CD4-positive, CD25-positive, alpha-beta regulatory T cell (primary cell): ENCODE results near the gene DGCR2. TPM values are rescaled to one million over a fixed set of nuclear protein-coding genes. Genes with fewer than 3 reads are reported as not detected.
"Not testable (repeated sequence)": the region's sequence is repeated elsewhere in the genome, so short reads cannot be mapped to it uniquely, and the experiment has no call there.

Experiments used
- ATAC-seq, 2 donors: fragments of 150-1000 bp; cut with Tn5 transposase; one replicate each; pipeline ENCODE4 v1.10.0; 2021; ENCODE audit warnings: low read depth in 2 of 2, moderate number of reproducible peaks in 2 of 2, moderate library complexity in 1 of 2
- DNase-seq, 3 donors: peaks; one replicate each; pipeline versions ENCODE4 v3.0.0 to v3.0.0-alpha.2; 2012 to 2022; ENCODE audit warnings: mixed read lengths in 1 of 3
- H3K27ac ChIP-seq: one replicate; pipeline ENCODE4 v1.7.0; 2013; ENCODE audit warnings: mild to moderate bottlenecking, low read length; ENCODE audit not compliant: insufficient read depth, poor library complexity, severe bottlenecking
- H3K27me3 ChIP-seq: one replicate; pipeline ENCODE4 v1.7.0; 2013; ENCODE audit warnings: low read length; ENCODE audit not compliant: control insufficient read depth, insufficient read depth
- H3K36me3 ChIP-seq: one replicate; pipeline ENCODE4 v1.7.0; 2013; ENCODE audit warnings: mild to moderate bottlenecking, low read length, moderate library complexity; ENCODE audit not compliant: control insufficient read depth, insufficient read depth
- H3K4me1 ChIP-seq: 2 replicates; pipeline ENCODE4 v1.7.0; 2013; ENCODE audit warnings: mild to moderate bottlenecking, low read length; ENCODE audit not compliant: insufficient read depth, control insufficient read depth, poor library complexity, severe bottlenecking
- H3K4me3 ChIP-seq: one replicate; pipeline ENCODE4 v1.7.0; 2013; ENCODE audit warnings: low read depth, mild to moderate bottlenecking, low read length, moderate library complexity
- H3K9me3 ChIP-seq, 2 experiments: 1 replicate in 1 of 2; 2 replicates in 1 of 2; pipeline ENCODE4 v1.7.0; 2013; ENCODE audit warnings: low read length in 2 of 2, mild to moderate bottlenecking in 1 of 2, moderate library complexity in 1 of 2; ENCODE audit not compliant: control insufficient read depth in 2 of 2
- H3K27ac Mint-ChIP-seq, 3 donors: one replicate each; pipeline ENCODE4 v1.8.0; 2020 to 2022; ENCODE audit warnings: mild to moderate bottlenecking in 3 of 3, mixed read lengths in 3 of 3, moderate library complexity in 2 of 3
- H3K27me3 Mint-ChIP-seq: one replicate; pipeline ENCODE4 v1.8.0; 2022; ENCODE audit warnings: mild to moderate bottlenecking, mixed read lengths
- H3K36me3 Mint-ChIP-seq: one replicate; pipeline ENCODE4 v1.8.0; 2020; ENCODE audit warnings: mixed read lengths
- H3K4me1 Mint-ChIP-seq, 4 donors: one replicate each; pipeline ENCODE4 v1.8.0; 2020 to 2022; ENCODE audit warnings: mixed read lengths in 4 of 4, mild to moderate bottlenecking in 1 of 4
- H3K4me3 Mint-ChIP-seq, 4 donors: one replicate each; pipeline ENCODE4 v1.8.0; 2020 to 2022; ENCODE audit warnings: mild to moderate bottlenecking in 4 of 4, mixed read lengths in 4 of 4, moderate library complexity in 3 of 4
- H3K9me3 Mint-ChIP-seq, 7 donors: one replicate each; pipeline ENCODE4 v1.8.0; 2020 to 2022; ENCODE audit warnings: mixed read lengths in 7 of 7, mild to moderate bottlenecking in 3 of 7, moderate library complexity in 2 of 7
- polyA plus RNA-seq, 4 donors: library from polyadenylated mRNA; unstranded; fragments of 300-500 nt; fragmentation: Illumina TruSeq; gene quantifications; one replicate each; pipeline ENCODE4 v1.2.3, GENCODE V29; 2021
- total RNA-seq: library from RNA; stranded (reverse); gene quantifications from one replicate; pipeline ENCODE4 v1.2.3, GENCODE V29; 2022

DGCR2 gene
- total and polyA plus RNA-seq, 5 donors from 2014 or later = 51.8 to 75.2 (median 58.4) TPM

GRCh38 chr22:19005905-19006304 lies 116.3 kb downstream of the DGCR2 start:
- H3K27ac Mint-ChIP-seq = peak overlapping the region in 1 of 3 donors; percentile 53
- ATAC-seq (no peak), DNase-seq (no peak)
- H3K4me3 ChIP-seq = no peak overlapping the region
- H3K27me3 ChIP-seq = peaks cover 14% of the 10 kb centered on the region
- no peaks in the 10 kb centered on the region for H3K36me3 Mint-ChIP-seq
- no peaks in the 10 kb centered on the region for H3K4me1 Mint-ChIP-seq
- H3K9me3 Mint-ChIP-seq = peaks cover 0 to 1% (median 0%) of the 10 kb centered on the region in 7 donors
- H3K36me3 ChIP-seq = no peaks in the 10 kb centered on the region
- no peaks in the 10 kb centered on the region for H3K4me1 ChIP-seq
- no peak overlapping the region for H3K4me3 Mint-ChIP-seq
- peaks cover 0 to 2% of the 10 kb centered on the region in 2 experiments for H3K9me3 ChIP-seq
- H3K27me3 Mint-ChIP-seq = peaks cover 58% of the 10 kb centered on the region
- H3K27ac ChIP-seq = no peak overlapping the region

- Histone ChIP-seq H3K27me3 (peaks cover 16% of the 10 kb centered on the region), H3K36me3 (no peaks in the 10 kb centered on the region), H3K4me3 (no peak overlapping the region), H3K9me3 (peaks cover 0 to 2% of the 10 kb centered on the region in 2 experiments), H3K27ac (no peak overlapping the region), H3K4me1 (no peaks in the 10 kb centered on the region)
- ATAC-seq (no peak), DNase-seq (no peak)
- H3K27me3 Mint-ChIP-seq = peaks cover 67% of the 10 kb centered on the region
- peaks cover 0 to 1% (median 0%) of the 10 kb centered on the region in 7 donors for H3K9me3 Mint-ChIP-seq
- H3K4me1 Mint-ChIP-seq = no peaks in the 10 kb centered on the region
- no peak overlapping the region for H3K4me3 Mint-ChIP-seq
- no peak overlapping the region for H3K27ac Mint-ChIP-seq
- no peaks in the 10 kb centered on the region for H3K36me3 Mint-ChIP-seq
Observed at GRCh38 chr22:19004471-19004870, 117.7 kb downstream of the DGCR2 start.

- no peak for ATAC-seq
- H3K36me3 ChIP-seq = no peaks in the 10 kb centered on the region
- H3K9me3 ChIP-seq = peaks cover 0 to 2% of the 10 kb centered on the region in 2 experiments
- no peak overlapping the region for H3K27ac Mint-ChIP-seq
- H3K27me3 Mint-ChIP-seq = peaks cover 68% of the 10 kb centered on the region
- no peaks in the 10 kb centered on the region for H3K36me3 Mint-ChIP-seq
- peaks cover 16% of the 10 kb centered on the region for H3K27me3 ChIP-seq
- H3K4me3 ChIP-seq = no peak overlapping the region
- no peaks in the 10 kb centered on the region for H3K4me1 ChIP-seq
- no peak overlapping the region for H3K27ac ChIP-seq
- no peaks in the 10 kb centered on the region for H3K4me1 Mint-ChIP-seq
- DNase-seq = no peak
- H3K9me3 Mint-ChIP-seq = peaks cover 0 to 1% (median 0%) of the 10 kb centered on the region in 7 donors
- H3K4me3 Mint-ChIP-seq = no peak overlapping the region
Observed at GRCh38 chr22:19003508-19003907, 118.7 kb downstream of the DGCR2 start.

- no peak overlapping the region for H3K27ac ChIP-seq
- ATAC-seq (no peak), DNase-seq (no peak)
- peaks cover 16% of the 10 kb centered on the region for H3K27me3 ChIP-seq
- H3K4me1 Mint-ChIP-seq = no peaks in the 10 kb centered on the region
- H3K27me3 Mint-ChIP-seq = peaks cover 63% of the 10 kb centered on the region
- H3K9me3 Mint-ChIP-seq = peaks cover 0 to 1% (median 0%) of the 10 kb centered on the region in 7 donors
- peaks cover 0 to 2% of the 10 kb centered on the region in 2 experiments for H3K9me3 ChIP-seq
- no peak overlapping the region for H3K4me3 ChIP-seq
- no peaks in the 10 kb centered on the region for H3K4me1 ChIP-seq
- H3K27ac Mint-ChIP-seq = no peak overlapping the region
- no peaks in the 10 kb centered on the region for H3K36me3 ChIP-seq
- H3K4me3 Mint-ChIP-seq = no peak overlapping the region
- no peaks in the 10 kb centered on the region for H3K36me3 Mint-ChIP-seq
Observed at GRCh38 chr22:19002684-19003038, 119.6 kb downstream of the DGCR2 start.

- H3K36me3 ChIP-seq = no peaks in the 10 kb centered on the region
- Mint-ChIP-seq H3K9me3 (peaks cover 0 to 1% (median 0%) of the 10 kb centered on the region in 7 donors), H3K27ac (no peak overlapping the region), H3K36me3 (no peaks in the 10 kb centered on the region), H3K4me3 (no peak overlapping the region), H3K4me1 (no peaks in the 10 kb centered on the region), H3K27me3 (peaks cover 65% of the 10 kb centered on the region)
- no peak overlapping the region for H3K4me3 ChIP-seq
- ATAC-seq = no peak
- H3K4me1 ChIP-seq = no peaks in the 10 kb centered on the region
- DNase-seq = no peak
- peaks cover 0 to 2% of the 10 kb centered on the region in 2 experiments for H3K9me3 ChIP-seq
- peaks cover 14% of the 10 kb centered on the region for H3K27me3 ChIP-seq
- no peak overlapping the region for H3K27ac ChIP-seq
Observed at GRCh38 chr22:19001204-19001603, 121.0 kb downstream of the DGCR2 start.

GRCh38 chr22:19000106-19000505 lies 122.1 kb downstream of the DGCR2 start:
- H3K36me3 ChIP-seq, H3K4me3 ChIP-seq, H3K4me1 ChIP-seq, H3K36me3 Mint-ChIP-seq, H3K4me3 Mint-ChIP-seq, ATAC-seq, H3K9me3 ChIP-seq, DNase-seq, H3K27ac ChIP-seq, H3K4me1 Mint-ChIP-seq, H3K27ac Mint-ChIP-seq, H3K9me3 Mint-ChIP-seq: not testable (repeated sequence)
- peaks cover 14% of the 10 kb centered on the region for H3K27me3 ChIP-seq
- H3K27me3 Mint-ChIP-seq = peaks cover 55% of the 10 kb centered on the region

- no peak overlapping the region for H3K4me3 ChIP-seq
- Mint-ChIP-seq H3K9me3 (no peaks in the 10 kb centered on the region), H3K36me3 (no peaks in the 10 kb centered on the region), H3K4me3 (no peak overlapping the region), H3K4me1 (no peaks in the 10 kb centered on the region), H3K27ac (no peak overlapping the region), H3K27me3 (peaks cover 53% of the 10 kb centered on the region)
- H3K4me1 ChIP-seq = no peaks in the 10 kb centered on the region
- H3K36me3 ChIP-seq = no peaks in the 10 kb centered on the region
- DNase-seq (no peak), ATAC-seq (no peak)
- H3K27me3 ChIP-seq = peaks cover 12% of the 10 kb centered on the region
- H3K27ac ChIP-seq = no peak overlapping the region
- no peaks in the 10 kb centered on the region for H3K9me3 ChIP-seq
Observed at GRCh38 chr22:18999416-18999815, 122.8 kb downstream of the DGCR2 start.

GRCh38 chr22:18999008-18999407 lies 123.2 kb downstream of the DGCR2 start:
- H3K4me1 Mint-ChIP-seq = no peaks in the 10 kb centered on the region
- peaks cover 50% of the 10 kb centered on the region for H3K27me3 Mint-ChIP-seq
- no peaks in the 10 kb centered on the region for H3K9me3 Mint-ChIP-seq
- no peaks in the 10 kb centered on the region for H3K9me3 ChIP-seq
- ATAC-seq (no peak), DNase-seq (no peak)
- no peaks in the 10 kb centered on the region for H3K36me3 Mint-ChIP-seq
- H3K4me1 ChIP-seq = no peaks in the 10 kb centered on the region
- no peak overlapping the region for H3K27ac ChIP-seq
- H3K36me3 ChIP-seq = no peaks in the 10 kb centered on the region
- no peak overlapping the region for H3K4me3 ChIP-seq
- H3K4me3 Mint-ChIP-seq = no peak overlapping the region
- H3K27ac Mint-ChIP-seq = no peak overlapping the region
- peaks cover 10% of the 10 kb centered on the region for H3K27me3 ChIP-seq
